Mesendoderm (in vitro differentiated cells): Measurements from ENCODE around the gene TMEM217.

Experiments used
- DNase-seq: peaks from one replicate; pipeline ENCODE4 v3.0.0; 2013
- H2AK5ac ChIP-seq: 2 replicates; pipeline ENCODE4 v1.6.1; 2013; ENCODE audit warnings: low read length, inconsistent platforms
- H2BK120ac ChIP-seq: 2 replicates; pipeline ENCODE4 v1.6.1; 2013; ENCODE audit warnings: low read depth, mild to moderate bottlenecking, low read length, moderate library complexity, mixed read lengths
- H2BK15ac ChIP-seq: replicated peaks from 2 replicates; pipeline ENCODE4 v1.6.1; 2013; ENCODE audit warnings: low read depth, mild to moderate bottlenecking, moderate library complexity
- H2BK5ac ChIP-seq: 2 replicates; pipeline ENCODE4 v1.6.1; 2013; ENCODE audit warnings: low read length, inconsistent platforms
- H3K18ac ChIP-seq: 2 replicates; pipeline ENCODE4 v1.6.1; 2013; ENCODE audit warnings: mild to moderate bottlenecking, low read length, mixed read lengths
- H3K23ac ChIP-seq: one replicate; pipeline ENCODE4 v1.6.1; 2013; ENCODE audit warnings: low read length
- H3K27ac ChIP-seq: 2 replicates; pipeline ENCODE4 v1.5.1; 2013; ENCODE audit warnings: low read depth, mild to moderate bottlenecking, inconsistent platforms, low read length, moderate library complexity
- H3K27me3 ChIP-seq: 2 replicates; pipeline ENCODE4 v1.6.1; 2013; ENCODE audit warnings: low read length, control low read depth, mild to moderate bottlenecking, inconsistent platforms; ENCODE audit not compliant: insufficient read depth, poor library complexity
- H3K36me3 ChIP-seq: 2 replicates; pipeline ENCODE4 v1.6.1; 2013; ENCODE audit warnings: low read length, inconsistent platforms; ENCODE audit not compliant: control insufficient read depth, insufficient read depth
- H3K4ac ChIP-seq: one replicate; pipeline ENCODE4 v1.6.1; 2013; ENCODE audit warnings: low read depth, mild to moderate bottlenecking, low read length, moderate library complexity
- H3K4me1 ChIP-seq: 2 replicates; pipeline ENCODE4 v1.6.1; 2013; ENCODE audit warnings: low read depth, low read length, inconsistent platforms; ENCODE audit not compliant: control insufficient read depth
- H3K4me2 ChIP-seq: 2 replicates; pipeline ENCODE4 v1.6.1; 2013; ENCODE audit warnings: low read length
- H3K4me3 ChIP-seq: 2 replicates; pipeline ENCODE4 v1.5.1; 2013; ENCODE audit warnings: mild to moderate bottlenecking, low read length
- H3K56ac ChIP-seq: one replicate; pipeline ENCODE4 v1.6.1; 2013; ENCODE audit warnings: low read length
- H3K79me1 ChIP-seq: 2 replicates; pipeline ENCODE4 v1.6.1; 2013; ENCODE audit warnings: low read length, inconsistent platforms
- H3K79me2 ChIP-seq: 2 replicates; pipeline ENCODE4 v1.6.1; 2013; ENCODE audit warnings: mild to moderate bottlenecking, low read length; ENCODE audit not compliant: control insufficient read depth, insufficient read depth
- H3K9ac ChIP-seq: 2 replicates; pipeline ENCODE4 v1.6.1; 2013; ENCODE audit warnings: low read length, inconsistent platforms
- H4K5ac ChIP-seq: one replicate; pipeline ENCODE4 v1.6.1; 2013; ENCODE audit warnings: low read length
- H4K8ac ChIP-seq: one replicate; pipeline ENCODE4 v1.6.1; 2013; ENCODE audit warnings: low read depth, mild to moderate bottlenecking, control low read depth, low read length, moderate library complexity
- WGBS: extraction: QIAGEN DNeasy Blood & Tissue Kit; methylation state at CpG from one replicate; pipeline ENCODE4 v1.1.7; 2013; ENCODE audit warnings: low lambda C conversion rate, missing lambda C conversion rate; ENCODE audit not compliant: insufficient coverage; ENCODE audit errors: extremely low coverage; 5-methylcytosine and 5-hydroxymethylcytosine counted together

The TMEM217 gene

GRCh38 chr6:37205997-37206340 lies 52.0 kb downstream of the TMEM217 start:
- Histone ChIP-seq H3K9ac (no peak overlapping the region), H3K27me3 (no peaks in the 10 kb centered on the region), H2BK120ac (no peak overlapping the region), H3K4me2 (no peak overlapping the region), H3K36me3 (no peaks in the 10 kb centered on the region), H3K79me2 (no peaks in the 10 kb centered on the region), H4K5ac (no peak overlapping the region), H3K79me1 (no peaks in the 10 kb centered on the region), H3K18ac (no peak overlapping the region), H3K4me1 (no peaks in the 10 kb centered on the region), H3K4me3 (no peak overlapping the region), H3K4ac (no peak overlapping the region), H3K56ac (no peak overlapping the region), H2AK5ac (no peak overlapping the region), H3K23ac (no peak overlapping the region), H3K27ac (no peak overlapping the region), H2BK15ac (no peak overlapping the region), H2BK5ac (no peak overlapping the region), H4K8ac (no peak overlapping the region)
- DNase-seq, result no peak
- WGBS, result no CpG with 5 or more reads among the region's 4 CpGs

GRCh38 chr6:37205175-37205996 lies 52.6 kb downstream of the TMEM217 start:
- Histone ChIP-seq H3K23ac (no peak overlapping the region), H3K79me1 (no peaks in the 10 kb centered on the region), H2AK5ac (no peak overlapping the region), H4K5ac (no peak overlapping the region), H3K4ac (no peak overlapping the region), H2BK5ac (no peak overlapping the region), H4K8ac (no peak overlapping the region), H3K18ac (no peak overlapping the region), H3K4me1 (no peaks in the 10 kb centered on the region), H3K4me2 (no peak overlapping the region), H3K9ac (no peak overlapping the region), H3K79me2 (no peaks in the 10 kb centered on the region), H3K27ac (no peak overlapping the region), H3K4me3 (no peak overlapping the region), H3K36me3 (no peaks in the 10 kb centered on the region), H2BK120ac (no peak overlapping the region), H2BK15ac (no peak overlapping the region), H3K27me3 (no peaks in the 10 kb centered on the region), H3K56ac (no peak overlapping the region)
- no peak for DNase-seq
- no CpG with 5 or more reads among the region's 13 CpGs for WGBS

GRCh38 chr6:37204014-37204751 lies 53.8 kb downstream of the TMEM217 start:
- no peak overlapping the region for H4K5ac ChIP-seq
- H3K23ac ChIP-seq, result no peak overlapping the region
- H3K56ac ChIP-seq, result no peak overlapping the region
- no peak for DNase-seq
- no peaks in the 10 kb centered on the region for H3K36me3 ChIP-seq
- no peak overlapping the region for H3K18ac ChIP-seq
- no peak overlapping the region for H2BK5ac ChIP-seq
- 100% methylated on average over 1 of the region's 7 CpGs for WGBS
- no peak overlapping the region for H3K4me3 ChIP-seq
- H3K79me1 ChIP-seq, result no peaks in the 10 kb centered on the region
- no peak overlapping the region for H2AK5ac ChIP-seq
- H3K4me2 ChIP-seq, result no peak overlapping the region
- no peak overlapping the region for H3K4ac ChIP-seq
- no peak overlapping the region for H2BK120ac ChIP-seq
- no peaks in the 10 kb centered on the region for H3K27me3 ChIP-seq
- no peaks in the 10 kb centered on the region for H3K79me2 ChIP-seq
- H3K9ac ChIP-seq, result no peak overlapping the region
- no peaks in the 10 kb centered on the region for H3K4me1 ChIP-seq
- no peak overlapping the region for H4K8ac ChIP-seq
- no peak overlapping the region for H3K27ac ChIP-seq
- no peak overlapping the region for H2BK15ac ChIP-seq

GRCh38 chr6:37202788-37203491 lies 55.0 kb downstream of the TMEM217 start:
- Histone ChIP-seq H2BK15ac (no peak overlapping the region), H3K18ac (no peak overlapping the region), H2AK5ac (no peak overlapping the region), H3K4me2 (no peak overlapping the region), H3K27me3 (no peaks in the 10 kb centered on the region), H2BK120ac (no peak overlapping the region), H3K4ac (no peak overlapping the region), H3K36me3 (no peaks in the 10 kb centered on the region), H3K4me3 (no peak overlapping the region), H3K4me1 (no peaks in the 10 kb centered on the region), H3K27ac (no peak overlapping the region), H3K9ac (no peak overlapping the region), H4K5ac (no peak overlapping the region), H3K56ac (no peak overlapping the region), H3K79me2 (no peaks in the 10 kb centered on the region), H3K79me1 (no peaks in the 10 kb centered on the region), H3K23ac (no peak overlapping the region), H2BK5ac (no peak overlapping the region), H4K8ac (no peak overlapping the region)
- no peak for DNase-seq
- 100% methylated on average over 1 of the region's 7 CpGs for WGBS

- WGBS, result no CpG with 5 or more reads among the region's 1 CpG
- no peak for DNase-seq
- no peak overlapping the region for H3K23ac ChIP-seq
These were observed 56.2 kb downstream of the TMEM217 start for GRCh38 chr6:37201726-37202125.

More at GRCh38 chr6:37201726-37202125, 56.2 kb downstream of the TMEM217 start:
- Histone ChIP-seq H3K79me2 (no peaks in the 10 kb centered on the region), H3K56ac (no peak overlapping the region), H3K4ac (no peak overlapping the region), H2BK15ac (no peak overlapping the region), H2BK120ac (no peak overlapping the region), H2BK5ac (no peak overlapping the region), H3K4me1 (no peaks in the 10 kb centered on the region), H4K8ac (no peak overlapping the region), H3K4me3 (no peak overlapping the region), H3K18ac (no peak overlapping the region), H4K5ac (no peak overlapping the region), H2AK5ac (no peak overlapping the region), H3K27ac (no peak overlapping the region), H3K79me1 (no peaks in the 10 kb centered on the region), H3K4me2 (no peak overlapping the region), H3K9ac (no peak overlapping the region), H3K36me3 (no peaks in the 10 kb centered on the region), H3K27me3 (no peaks in the 10 kb centered on the region)
